Measurements from ENCODE around the gene FEZF2.

Gene FEZF2

GRCh38 chr3:62323241-62323640 lies 50.1 kb downstream of the FEZF2 start:
- DNase-seq, result no peak

All from activated CD4-positive, alpha-beta T cell treated with anti-CD3 and anti-CD28 coated beads, Interleukin-2, amount 50 U/mL, for 4 hours (primary cell).